IMR-90 (cell line): ENCODE data around the gene LRRC47. TPM values are rescaled to one million over a fixed set of nuclear protein-coding genes. Genes with fewer than 3 reads are reported as not detected.

Experiments used
- ATAC-seq: fragments of 200-7000 bp; cut with Tn5 transposase; 2 replicates; pipeline ENCODE4 v1.9.1; 2020; ENCODE audit warnings: low read depth, mild to moderate bottlenecking, moderate library complexity
- BruUV-seq: library from RNA; stranded (reverse); fragments of 400-500 nt; replicated peaks from 2 replicates; lab custom pipeline; 2021; lab: Mats Ljungman, UMichigan
- CTCF ChIA-PET: fragments of 300-600 bp; formaldehyde crosslinking; extraction: SDS; loops from one replicate; lab custom pipeline; 2021; ENCODE audit warnings: antibody characterized with exemption; lab: Yijun Ruan, JAX
- POLR2A ChIA-PET: fragments of 300-600 bp; sonication (Branson Sonifier 250); formaldehyde crosslinking; loops from one replicate; lab custom pipeline; 2022; ENCODE audit warnings: antibody characterized with exemption; ENCODE audit not compliant: unreplicated experiment; lab: Charles Lee
- DNase-seq: peaks from one replicate; pipeline ENCODE4 v3.0.0; 2013
- H2AFZ ChIP-seq: replicated peaks from 2 replicates; pipeline ENCODE3; 2013; ENCODE audit warnings: low read length, mild to moderate bottlenecking; ENCODE audit not compliant: poor library complexity
- H2AK5ac ChIP-seq: 2 replicates; pipeline ENCODE4 v1.6.1; 2013; ENCODE audit warnings: low read depth, low read length, inconsistent platforms
- H2AK9ac ChIP-seq: replicated peaks from 2 replicates; pipeline ENCODE3; 2013; ENCODE audit warnings: mild to moderate bottlenecking, low read depth, low read length, moderate library complexity; ENCODE audit not compliant: poor library complexity
- H2BK120ac ChIP-seq: 2 replicates; pipeline ENCODE4 v1.6.1; 2013; ENCODE audit warnings: low read depth, low read length, inconsistent platforms
- H2BK15ac ChIP-seq: 3 replicates; pipeline ENCODE4 v1.6.1; 2013; ENCODE audit warnings: low read depth, low read length, inconsistent platforms
- H2BK20ac ChIP-seq: 2 replicates; pipeline ENCODE4 v1.6.1; 2013; ENCODE audit warnings: low read depth, mild to moderate bottlenecking, inconsistent platforms, low read length, moderate library complexity
- H2BK5ac ChIP-seq: 2 replicates; pipeline ENCODE4 v1.6.1; 2013; ENCODE audit warnings: mild to moderate bottlenecking, low read depth, low read length, inconsistent platforms; ENCODE audit not compliant: poor library complexity, severe bottlenecking
- H3K14ac ChIP-seq: replicated peaks from 2 replicates; pipeline ENCODE4 v1.6.1; 2013; ENCODE audit warnings: low read depth, low read length, inconsistent platforms
- H3K18ac ChIP-seq: 2 replicates; pipeline ENCODE4 v1.6.1; 2013; ENCODE audit warnings: low read depth, low read length, control low read depth
- H3K23ac ChIP-seq: 2 replicates; pipeline ENCODE4 v1.6.1; 2013; ENCODE audit warnings: low read depth, low read length, inconsistent platforms
- H3K27ac ChIP-seq: 2 replicates; pipeline ENCODE4 v1.5.1; 2013; ENCODE audit warnings: mild to moderate bottlenecking, control low read depth, low read length; ENCODE audit not compliant: insufficient read depth
- H3K27me3 ChIP-seq: 2 replicates; pipeline ENCODE4 v1.6.1; 2013; ENCODE audit warnings: low read length; ENCODE audit not compliant: control insufficient read depth, insufficient read depth
- H3K36me3 ChIP-seq: 2 replicates; pipeline ENCODE4 v1.6.1; 2013; ENCODE audit warnings: low read length, mixed read lengths; ENCODE audit not compliant: control insufficient read depth, insufficient read depth
- H3K4ac ChIP-seq: 2 replicates; pipeline ENCODE4 v1.6.1; 2013; ENCODE audit warnings: low read depth, low read length, inconsistent platforms
- H3K4me1 ChIP-seq: 2 replicates; pipeline ENCODE4 v1.6.1; 2013; ENCODE audit warnings: low read length, mixed read lengths; ENCODE audit not compliant: control insufficient read depth, insufficient read depth
- H3K4me2 ChIP-seq: 2 replicates; pipeline ENCODE4 v1.6.1; 2013; ENCODE audit warnings: low read depth, mild to moderate bottlenecking, control low read depth, low read length, moderate library complexity
- H3K4me3 ChIP-seq: 2 replicates; pipeline ENCODE4 v1.5.1; 2013; ENCODE audit warnings: low read depth, mild to moderate bottlenecking, control low read depth, low read length, moderate library complexity; ENCODE audit not compliant: insufficient read depth
- H3K56ac ChIP-seq: 2 replicates; pipeline ENCODE4 v1.6.1; 2013; ENCODE audit warnings: low read length, inconsistent platforms; ENCODE audit not compliant: insufficient read depth; ENCODE audit errors: extremely low read depth
- H3K79me1 ChIP-seq, 2 experiments: 2 replicates each; pipeline ENCODE4 v1.6.1; 2013; ENCODE audit warnings: low read length in 2 of 2, inconsistent platforms in 1 of 2, low read depth in 1 of 2
- H3K9ac ChIP-seq: 2 replicates; pipeline ENCODE4 v1.6.1; 2013; ENCODE audit warnings: low read depth, low read length, control low read depth
- H3K9me1 ChIP-seq: 2 replicates; pipeline ENCODE4 v1.6.1; 2013; ENCODE audit warnings: low read length, inconsistent platforms; ENCODE audit not compliant: insufficient read depth
- H3K9me3 ChIP-seq: 2 replicates; pipeline ENCODE4 v1.6.1; 2013; ENCODE audit warnings: low read length; ENCODE audit not compliant: control insufficient read depth, insufficient read depth
- H4K20me1 ChIP-seq: 2 replicates; pipeline ENCODE4 v1.6.1; 2013; ENCODE audit warnings: low read length, inconsistent platforms; ENCODE audit not compliant: insufficient read depth
- H4K5ac ChIP-seq: 2 replicates; pipeline ENCODE4 v1.6.1; 2013; ENCODE audit warnings: mild to moderate bottlenecking, low read depth, low read length, control low read depth
- H4K8ac ChIP-seq, 2 experiments: 2 replicates each; pipeline ENCODE4 v1.6.1; 2013; ENCODE audit warnings: low read depth in 2 of 2, low read length in 2 of 2, control low read depth in 1 of 2, inconsistent platforms in 1 of 2
- H4K91ac ChIP-seq: 2 replicates; pipeline ENCODE4 v1.6.1; 2013; ENCODE audit warnings: low read depth, low read length, inconsistent platforms; ENCODE audit not compliant: insufficient read depth
- CEBPB ChIP-seq: IDR thresholded peaks from 2 replicates; pipeline ENCODE4 v1.6.1; 2012; ENCODE audit warnings: low read depth, low read length, improper control_type of control experiment
- CHD1 ChIP-seq: IDR thresholded peaks from 2 replicates; pipeline ENCODE4 v1.6.1; 2012; ENCODE audit warnings: low read depth, low read length, improper control_type of control experiment
- FOS ChIP-seq: fragments of 150-350 bp; IDR thresholded peaks from 2 replicates; pipeline ENCODE4 v1.6.1; 2016; ENCODE audit warnings: low read depth, low read length
- MAZ ChIP-seq: IDR thresholded peaks from 2 replicates; pipeline ENCODE4 v1.6.1; 2012; ENCODE audit warnings: low read depth, mild to moderate bottlenecking, low read length, improper control_type of control experiment, moderate library complexity, borderline replicate concordance
- MXI1 ChIP-seq: IDR thresholded peaks from 2 replicates; pipeline ENCODE4 v1.6.1; 2012; ENCODE audit warnings: low read depth, mild to moderate bottlenecking, low read length, moderate library complexity, borderline replicate concordance
- POLR2A ChIP-seq: IDR thresholded peaks from 2 replicates; pipeline ENCODE4 v1.6.1; 2012; ENCODE audit warnings: mild to moderate bottlenecking, low read depth, low read length
- RAD21 ChIP-seq: IDR thresholded peaks from 2 replicates; pipeline ENCODE4 v1.6.1; 2012; ENCODE audit warnings: low read length, improper control_type of control experiment
- RFX5 ChIP-seq: IDR thresholded peaks from 2 replicates; pipeline ENCODE4 v1.8.0; 2012; ENCODE audit warnings: low read depth, mild to moderate bottlenecking, low read length, moderate library complexity
- WGBS, 2 experiments: methylation state at CpG; one replicate each; pipeline versions ENCODE4 v1.1.5 to v1.1.7; 2013; ENCODE audit warnings: missing lambda C conversion rate in 2 of 2; ENCODE audit not compliant: insufficient read length in 1 of 2; ENCODE audit errors: extremely low coverage in 2 of 2; 5-methylcytosine and 5-hydroxymethylcytosine counted together
- dilution Hi-C: fragments of 300-500 bp; cut with HindIII; formaldehyde crosslinking; loops from one replicate; pipeline ENCODE4 v1.14.3; 2018; ENCODE audit warnings: low sequenced_read_pairs; ENCODE audit not compliant: unreplicated experiment
- in situ Hi-C: fragments of 300-500 bp; cut with MboI; formaldehyde crosslinking; loops from 3 replicates; pipeline ENCODE4 v1.14.3; 2019; ENCODE audit warnings: low sequenced_read_pairs, inconsistent platforms, mixed read lengths
- intact Hi-C: fragments of 100-400 bp; cut with micrococcal nuclease; formaldehyde crosslinking; loops from 2 replicates; pipeline ENCODE4 v1.10.0; 2022
- polyA plus RNA-seq, 3 experiments: library from polyadenylated mRNA; depleted of rRNA; stranded (reverse); fragments of >200 nt; gene quantifications; 2 replicates each; pipeline ENCODE4 v1.2.3, GENCODE V29; 2012; ENCODE audit warnings: low replicate concordance in 1 of 3
- total RNA-seq: library from RNA; depleted of rRNA; stranded (reverse); fragments of >200 nt; gene quantifications from 2 replicates; pipeline ENCODE4 v1.2.3, GENCODE V29; 2012
- TF ChIP-seq, protein P1 (sequence below): fragments of 150-350 bp; IDR thresholded peaks from 2 replicates; pipeline ENCODE4 v1.6.1; 2017; ENCODE audit warnings: mild to moderate bottlenecking, antibody characterized with exemption, low read length, low read depth
- TF ChIP-seq, protein P2 (sequence below): fragments of 150-350 bp; IDR thresholded peaks from 2 replicates; pipeline ENCODE4 v1.6.1; 2016; ENCODE audit warnings: low read depth, mild to moderate bottlenecking, low read length, moderate library complexity, borderline replicate concordance

LRRC47 gene
- total and polyA plus RNA-seq, 2 of the 4 experiments (the other 2 are of a cell fraction), result 15.2 to 19.7 TPM

DNA sequence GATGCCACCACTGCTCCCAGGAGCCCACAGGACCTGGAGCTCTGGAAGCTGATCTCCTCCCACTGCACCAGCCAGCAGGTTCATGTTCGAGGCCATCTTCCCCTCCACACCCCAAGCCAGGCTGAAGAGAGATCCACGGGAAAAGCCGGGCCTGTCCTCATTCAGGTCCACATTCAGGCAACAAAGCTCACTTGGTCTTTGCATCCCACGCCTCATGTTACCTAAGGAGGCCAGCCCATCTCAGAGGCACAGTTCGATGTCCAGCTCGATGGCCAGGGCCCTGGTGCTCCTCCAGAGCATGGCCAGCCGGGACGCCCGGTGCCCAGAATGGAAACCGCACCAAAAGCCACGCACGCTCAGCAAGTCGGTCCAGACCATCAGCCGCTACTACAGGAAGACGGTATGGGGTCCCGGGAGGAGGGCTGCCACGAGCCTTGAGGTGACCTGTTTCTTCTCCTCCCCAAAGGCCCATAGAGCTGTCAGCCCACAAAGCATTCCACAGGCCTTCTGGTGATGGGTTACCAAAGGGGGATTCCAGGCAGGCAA lies 43.8 kb downstream of the LRRC47 start, which contains the start of gene CCDC27:
Gene CCDC27 (plus strand): TSS at position 51 of the 546 bp plus-strand sequence. CDS start 32 bp downstream, at position 83.
- Histone ChIP-seq H3K4me2 (no peak within 1 kb of the TSS), H2AK5ac (no peak within 1 kb of the TSS), H3K14ac (no peak within 1 kb of the TSS), H3K4me1 (peaks cover 2% of the 10 kb centered on the region; the same call in 1 of the 2 replicates), H3K36me3 (no peaks in the 10 kb centered on the region), H2BK20ac (no peak within 1 kb of the TSS), H3K23ac (no peak within 1 kb of the TSS), H3K4ac (no peak within 1 kb of the TSS), H3K27me3 (peaks cover 34% of the 10 kb centered on the region), H3K18ac (no peak within 1 kb of the TSS), H2BK15ac (no peak within 1 kb of the TSS), H4K20me1 (no peaks in the 10 kb centered on the region), H2AK9ac (no peak within 1 kb of the TSS), H2BK5ac (no peak within 1 kb of the TSS), H3K9me1 (peaks cover 4% of the 10 kb centered on the region; the same call in 1 of the 2 replicates), H3K79me1 (peaks cover 4% of the 10 kb centered on the region in 2 experiments; a peak in 2 of 4 replicates), H4K91ac (no peak within 1 kb of the TSS), H3K9me3 (no peaks in the 10 kb centered on the region), H3K4me3 (no peak within 1 kb of the TSS), H3K9ac (no peak within 1 kb of the TSS), H3K27ac (no peak within 1 kb of the TSS), H4K5ac (no peak within 1 kb of the TSS), H3K56ac (no peak within 1 kb of the TSS), H4K8ac (no peak within 1 kb of the TSS), H2BK120ac (no peak within 1 kb of the TSS), H2AFZ (no peak within 1 kb of the TSS)
- intact Hi-C loops, result no loop called here
- dilution Hi-C loops, result no loop called here
- DNase-seq (no peak), ATAC-seq (no peak)
- no peak for TF ChIP-seq MXI1
- TF ChIP-seq RFX5, result no peak
- no peak for TF ChIP-seq RAD21
- TF ChIP-seq FOS, result no peak
- TF ChIP-seq, protein P1, sequence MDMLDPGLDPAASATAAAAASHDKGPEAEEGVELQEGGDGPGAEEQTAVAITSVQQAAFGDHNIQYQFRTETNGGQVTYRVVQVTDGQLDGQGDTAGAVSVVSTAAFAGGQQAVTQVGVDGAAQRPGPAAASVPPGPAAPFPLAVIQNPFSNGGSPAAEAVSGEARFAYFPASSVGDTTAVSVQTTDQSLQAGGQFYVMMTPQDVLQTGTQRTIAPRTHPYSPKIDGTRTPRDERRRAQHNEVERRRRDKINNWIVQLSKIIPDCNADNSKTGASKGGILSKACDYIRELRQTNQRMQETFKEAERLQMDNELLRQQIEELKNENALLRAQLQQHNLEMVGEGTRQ, result no peak
- no peak for TF ChIP-seq MAZ
- TF ChIP-seq CHD1, result no peak
- no peak for TF ChIP-seq CEBPB
- TF ChIP-seq, protein P2, sequence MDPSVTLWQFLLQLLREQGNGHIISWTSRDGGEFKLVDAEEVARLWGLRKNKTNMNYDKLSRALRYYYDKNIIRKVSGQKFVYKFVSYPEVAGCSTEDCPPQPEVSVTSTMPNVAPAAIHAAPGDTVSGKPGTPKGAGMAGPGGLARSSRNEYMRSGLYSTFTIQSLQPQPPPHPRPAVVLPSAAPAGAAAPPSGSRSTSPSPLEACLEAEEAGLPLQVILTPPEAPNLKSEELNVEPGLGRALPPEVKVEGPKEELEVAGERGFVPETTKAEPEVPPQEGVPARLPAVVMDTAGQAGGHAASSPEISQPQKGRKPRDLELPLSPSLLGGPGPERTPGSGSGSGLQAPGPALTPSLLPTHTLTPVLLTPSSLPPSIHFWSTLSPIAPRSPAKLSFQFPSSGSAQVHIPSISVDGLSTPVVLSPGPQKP, result no peak
- TF ChIP-seq POLR2A, result no peak
- 82% methylated on average over 8 of the region's 17 CpGs; no CpG with 5 or more reads in 1 of the 2 experiments for WGBS, 2 experiments
- BruUV-seq, result no TSS peak
- ChIA-PET POLR2A (no interaction called here), CTCF (interaction anchor here (0.5 to 0.6 kb wide), 3 partner anchors 22 to 299 kb away, joined by 3 read pairs; no protein-coding TSS in a partner anchor)
- in situ Hi-C loops, result no loop called here
